ENCODE results near the gene TLE6.
"Not testable (repeated sequence)": the region's sequence is repeated elsewhere in the genome, so short reads cannot be mapped to it uniquely, and the experiment has no call there.

The TLE6 gene

DNA sequence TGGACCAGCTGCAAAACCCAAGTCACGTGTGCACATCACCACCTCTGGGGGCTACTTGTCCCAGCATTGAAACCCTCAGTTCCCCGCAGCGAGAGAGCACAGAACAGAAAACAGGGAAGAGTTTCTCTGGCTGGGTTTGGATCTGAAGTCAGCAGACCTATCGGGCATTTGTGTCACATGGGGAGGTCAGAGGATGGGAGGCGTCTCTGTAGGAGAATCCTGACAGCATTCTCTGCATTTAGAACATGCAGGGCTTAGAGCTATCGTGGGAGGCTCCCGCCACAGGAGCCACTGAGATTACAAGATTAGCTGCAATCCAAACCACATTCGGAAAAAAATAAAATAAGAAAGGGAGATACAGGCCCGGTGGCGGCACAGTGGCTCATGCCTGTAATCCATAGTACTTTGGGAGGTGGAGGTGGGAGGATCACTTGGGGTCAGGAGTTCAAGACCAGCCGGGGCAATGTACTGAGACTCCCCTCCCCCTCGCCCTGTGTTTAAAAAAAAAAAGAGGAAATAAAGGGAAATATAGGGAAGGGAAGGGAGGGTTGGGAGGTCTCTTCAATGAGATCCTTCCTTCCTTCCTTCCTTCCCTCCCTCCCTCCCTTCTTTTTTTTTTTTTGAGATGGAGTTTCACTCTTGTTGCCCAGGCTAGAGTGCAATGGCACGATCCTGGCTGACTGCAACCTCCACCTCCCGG is 2.9 kb upstream of the TLE6 start:
- no peak for DNase-seq

DNA sequence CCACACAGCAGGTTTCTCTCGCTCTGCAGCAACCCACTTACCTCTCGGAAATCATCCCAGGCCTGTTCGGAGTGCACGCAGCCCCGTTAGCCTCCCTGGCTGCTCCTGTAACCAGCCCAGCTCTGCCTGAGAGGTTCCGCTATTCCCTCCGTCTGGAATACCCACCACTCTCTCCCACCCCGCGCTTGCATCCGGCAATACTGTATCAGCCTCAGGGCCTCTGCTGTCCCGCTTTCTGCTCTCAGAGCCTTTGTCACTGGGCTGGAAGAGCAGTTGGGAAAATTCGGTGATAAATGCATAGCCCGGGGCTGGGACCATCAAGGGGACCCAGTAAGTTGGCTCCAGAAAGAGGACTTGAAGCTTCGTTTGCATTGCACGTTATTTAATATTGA is 759 bp upstream of the TLE6 start:
- no peak for DNase-seq

- DNase-seq = no peak
Observed at GRCh38 chr19:2977746-2978138, 378 bp downstream of the TLE6 start.

DNA sequence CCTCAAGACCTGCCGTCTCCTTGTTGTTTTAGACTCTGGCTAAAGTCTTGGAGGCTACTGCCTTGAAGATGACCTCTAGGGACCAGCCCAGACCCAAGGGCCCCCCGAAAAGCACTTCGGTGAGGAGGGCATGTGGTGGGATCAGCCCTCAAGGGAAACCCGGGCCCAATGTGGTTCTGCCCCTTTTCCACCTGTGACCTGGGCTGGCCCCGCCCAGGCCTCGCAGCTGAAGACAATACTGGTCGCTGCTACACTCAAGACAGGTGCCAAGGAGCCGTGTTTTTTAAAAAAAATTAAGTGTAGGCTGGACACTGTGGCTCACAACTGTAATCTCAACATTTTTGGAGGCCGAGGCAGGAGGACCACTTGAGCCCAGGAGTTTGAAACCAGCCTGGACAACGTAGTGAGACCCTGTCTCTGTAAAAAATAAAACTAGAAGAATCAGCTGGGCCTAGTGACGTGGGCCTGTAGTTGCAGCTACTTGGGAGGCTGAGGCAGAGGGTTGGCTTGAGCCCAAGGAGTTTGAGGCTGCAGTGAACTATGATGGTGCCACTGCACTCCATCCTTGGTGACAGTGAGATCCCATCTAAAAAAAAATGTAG is 903 bp downstream of the TLE6 start:
- DNase-seq = no peak

DNA sequence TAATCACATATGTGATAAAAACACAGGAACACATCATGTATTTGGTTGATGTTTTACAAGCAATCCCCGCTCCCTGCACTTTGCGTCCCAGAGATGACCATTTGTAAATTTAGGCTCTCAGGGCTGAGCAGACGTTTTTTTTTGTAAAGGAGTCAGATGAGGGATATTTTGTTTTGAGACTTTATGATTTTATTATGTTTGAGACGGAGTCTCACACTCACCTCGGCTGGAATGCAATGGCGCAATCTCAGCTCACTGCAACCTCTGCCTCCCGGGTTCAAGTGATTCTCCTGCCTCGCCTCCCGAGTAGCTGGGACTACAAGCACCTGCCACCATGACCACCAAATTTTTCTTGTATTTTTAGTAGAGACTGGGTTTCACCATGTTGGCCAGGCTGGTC is 1.4 kb downstream of the TLE6 start:
- DNase-seq = no peak

GRCh38 chr19:2981898-2982297 is 4.5 kb downstream of the TLE6 start:
- DNase-seq = no peak

GRCh38 chr19:2982561-2982960 is 5.2 kb downstream of the TLE6 start:
- DNase-seq = no peak

DNA sequence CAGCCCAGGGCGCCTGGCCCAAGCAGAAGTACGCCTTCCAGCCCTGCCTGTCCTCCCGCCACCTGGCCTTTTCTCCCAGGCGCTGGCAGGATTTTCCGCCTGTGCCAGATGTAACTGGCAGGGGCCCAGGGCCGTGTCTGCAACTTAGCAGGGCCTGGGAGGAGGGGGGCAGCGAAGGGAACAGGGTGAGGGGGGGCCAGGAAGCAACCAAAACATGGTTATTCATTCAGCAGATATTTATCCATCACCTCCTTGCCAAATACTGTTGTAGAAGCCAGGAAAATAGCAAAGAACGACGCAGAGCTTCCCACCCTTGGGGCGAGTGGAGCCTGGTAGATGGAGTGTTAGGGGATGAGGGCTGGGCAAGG is 5.6 kb downstream of the TLE6 start:
- DNase-seq = no peak

DNA sequence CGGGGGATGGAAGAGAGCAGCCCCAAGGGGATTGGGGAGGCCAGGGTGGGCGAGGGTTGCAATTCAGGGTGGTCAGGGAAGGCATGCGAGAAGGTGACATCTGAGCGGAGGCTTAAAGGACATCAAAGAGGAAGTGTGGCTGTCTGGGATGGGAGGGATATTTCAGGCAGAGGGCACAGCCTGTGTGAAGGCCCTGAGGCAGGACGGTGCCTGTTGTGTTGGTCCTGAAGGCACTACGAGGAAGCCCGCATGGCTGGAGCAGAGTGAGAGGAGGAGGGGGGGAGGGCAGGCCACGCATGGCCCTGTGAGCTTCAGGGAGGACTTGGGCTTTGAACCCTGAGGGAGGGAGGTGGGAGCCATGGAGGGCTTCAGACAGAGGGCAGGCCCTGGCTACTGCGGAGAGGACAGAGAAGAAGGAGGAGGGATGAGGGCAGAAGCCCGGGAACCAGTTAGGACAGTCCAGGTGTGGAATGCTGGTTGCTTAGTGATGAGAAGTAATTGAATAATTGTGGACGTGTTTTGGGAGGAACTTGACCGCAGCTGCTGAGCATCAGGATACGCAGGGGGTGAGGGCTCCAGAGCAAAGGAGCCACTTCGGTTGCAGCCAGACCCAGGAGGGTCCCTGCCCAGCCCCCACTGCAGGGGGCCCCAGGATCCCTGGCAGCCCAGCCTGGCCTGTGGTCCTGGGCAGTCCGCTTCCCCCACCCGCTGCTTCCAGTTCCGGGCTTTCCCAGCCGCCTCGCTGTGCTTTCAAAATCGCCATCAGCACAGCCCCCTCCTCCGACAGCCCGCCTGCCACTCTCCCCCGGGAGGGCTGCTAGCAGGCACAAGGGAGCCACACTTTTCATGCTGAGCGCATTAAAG is 6.2 kb downstream of the TLE6 start:
- DNase-seq = no peak

GRCh38 chr19:2984215-2984528 is 6.8 kb downstream of the TLE6 start:
- no peak for DNase-seq

- no peak for DNase-seq
Observed at GRCh38 chr19:2986951-2987524, 9.7 kb downstream of the TLE6 start.

DNA sequence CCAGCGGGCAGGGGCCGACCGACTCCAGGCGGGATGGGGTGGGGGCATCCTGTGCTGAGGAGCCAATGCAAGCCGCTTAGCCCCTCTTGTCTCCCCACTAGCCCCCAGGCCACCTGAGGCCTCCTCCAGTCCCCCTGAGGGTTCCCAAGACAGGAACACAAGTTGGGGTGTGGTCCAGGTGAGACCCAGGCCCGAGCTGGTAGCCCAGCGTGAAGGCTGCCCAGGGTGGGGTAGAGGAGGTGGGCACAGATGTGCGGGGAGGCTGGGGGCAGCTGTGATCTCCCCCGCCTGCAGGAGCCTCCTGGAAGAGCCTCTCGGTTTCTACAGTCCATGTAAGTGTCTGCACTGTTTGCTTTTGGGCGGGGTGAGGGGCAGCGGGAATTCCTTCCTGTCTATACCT is 10.4 kb downstream of the TLE6 start:
- no peak for DNase-seq

DNA sequence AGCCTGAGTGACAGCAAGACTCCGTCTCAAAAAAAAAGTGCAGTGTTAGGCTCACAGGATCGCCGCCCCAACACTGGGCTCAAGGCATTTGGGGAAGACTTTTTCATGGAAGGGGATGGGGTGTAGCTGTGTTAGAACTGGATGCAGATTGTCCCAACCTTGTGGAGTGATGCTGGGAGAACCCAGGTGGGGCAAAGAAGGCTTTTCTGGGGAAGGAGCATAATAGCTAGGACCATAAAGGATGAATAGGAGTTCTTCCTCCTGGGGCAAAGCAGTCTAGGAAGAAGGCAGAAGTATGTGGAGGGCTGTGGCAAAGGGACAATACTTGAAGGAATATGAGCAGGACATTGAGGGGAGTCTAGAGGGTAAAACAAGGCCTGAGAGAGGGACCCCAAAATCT is 11.2 kb downstream of the TLE6 start:
- no peak for DNase-seq

DNA sequence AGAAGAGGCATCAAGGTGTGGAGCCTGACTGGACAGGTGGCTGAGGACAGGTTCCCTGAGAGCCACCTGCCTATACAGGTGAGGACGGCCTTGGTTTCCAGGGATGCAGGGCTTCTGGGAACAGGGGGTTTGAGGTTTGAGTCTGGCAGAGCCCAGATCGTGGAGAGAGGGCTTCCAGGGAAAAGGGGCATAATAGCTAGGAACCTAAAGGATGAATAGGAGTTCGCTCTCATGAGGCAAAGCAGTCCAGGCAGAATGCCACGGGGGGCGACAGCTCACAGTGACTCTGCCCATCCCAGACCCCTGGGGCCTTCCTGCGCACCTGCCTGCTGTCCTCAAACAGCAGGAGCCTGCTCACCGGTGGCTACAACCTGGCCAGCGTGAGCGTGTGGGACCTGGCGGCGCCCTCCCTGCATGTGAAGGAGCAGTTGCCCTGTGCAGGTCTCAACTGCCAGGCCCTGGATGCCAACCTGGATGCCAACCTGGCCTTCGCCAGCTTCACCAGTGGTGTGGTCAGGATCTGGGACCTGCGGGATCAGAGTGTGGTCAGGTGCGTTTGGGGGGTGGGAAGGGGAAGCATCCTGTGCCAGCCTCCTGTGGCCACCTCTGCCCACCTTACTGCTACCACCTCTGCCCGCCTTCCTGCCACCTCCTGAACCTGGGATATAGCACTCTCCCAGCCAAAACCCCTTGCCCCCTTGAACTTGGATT is 12.0 kb downstream of the TLE6 start:
- DNase-seq = no peak

GRCh38 chr19:2992333-2992732 is 15.0 kb downstream of the TLE6 start:
- DNase-seq = not testable (repeated sequence)

DNA sequence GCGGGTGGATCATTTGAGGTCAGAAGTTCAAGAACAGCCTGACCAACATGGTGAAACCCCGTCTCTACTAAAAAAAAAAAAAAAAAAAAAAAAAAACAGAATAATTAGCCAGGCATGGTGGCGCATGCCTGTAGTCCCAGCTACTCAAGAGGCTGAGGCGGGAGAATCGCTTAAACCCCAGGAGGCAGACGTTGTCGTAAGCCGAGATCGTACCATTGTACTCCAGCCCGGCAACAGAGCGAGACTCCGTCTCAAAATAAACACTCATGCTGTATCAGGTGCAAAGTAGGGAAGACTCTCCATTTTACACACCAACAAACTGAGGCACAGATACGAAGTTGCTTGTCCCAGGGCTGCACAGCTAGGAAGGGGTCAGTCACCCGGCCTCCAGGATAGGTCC is 15.6 kb downstream of the TLE6 start:
- no peak for DNase-seq

DNA sequence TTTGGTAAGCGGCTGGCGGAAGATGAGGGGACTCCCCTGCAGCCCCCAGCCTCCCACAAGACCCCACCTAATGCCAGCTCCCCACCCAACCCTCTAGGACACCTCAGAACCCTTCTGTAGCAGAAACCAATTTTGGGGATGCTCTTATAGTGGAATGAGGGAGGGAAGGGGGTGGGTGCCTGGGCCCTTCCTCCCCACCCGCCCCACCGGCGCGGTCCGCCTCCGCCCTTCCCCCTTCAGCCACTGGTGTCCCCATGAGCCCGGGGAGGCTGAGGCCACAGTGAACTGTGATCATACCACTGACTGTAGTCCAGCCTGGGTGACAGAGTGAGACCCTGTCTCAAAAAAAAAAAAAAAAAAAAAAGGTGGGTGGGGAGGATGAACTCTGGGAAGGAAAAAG is 16.2 kb downstream of the TLE6 start:
- no peak for DNase-seq

GRCh38 chr19:2994588-2995131 is 17.3 kb downstream of the TLE6 start:
- no peak for DNase-seq

DNA sequence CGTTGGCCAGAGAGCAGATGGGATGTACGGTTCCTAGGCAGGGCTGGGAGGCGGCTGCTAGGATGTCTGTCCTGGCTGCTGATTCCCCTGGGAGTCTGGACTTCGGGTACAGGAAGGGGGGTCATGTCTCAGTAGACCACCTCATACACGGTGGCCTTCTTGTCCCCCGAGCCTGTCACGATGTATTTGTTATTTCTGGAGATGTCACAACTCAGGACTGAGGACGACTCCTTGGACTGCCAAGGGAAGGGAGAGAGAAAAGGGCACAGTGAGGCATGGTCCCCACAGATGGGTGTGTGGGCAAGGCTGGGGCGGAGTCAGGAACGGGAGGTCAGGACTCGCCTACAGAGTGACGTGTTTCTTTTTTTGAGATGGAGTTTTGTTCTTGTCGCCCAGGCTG is 20.4 kb downstream of the TLE6 start:
- DNase-seq = no peak

DNA sequence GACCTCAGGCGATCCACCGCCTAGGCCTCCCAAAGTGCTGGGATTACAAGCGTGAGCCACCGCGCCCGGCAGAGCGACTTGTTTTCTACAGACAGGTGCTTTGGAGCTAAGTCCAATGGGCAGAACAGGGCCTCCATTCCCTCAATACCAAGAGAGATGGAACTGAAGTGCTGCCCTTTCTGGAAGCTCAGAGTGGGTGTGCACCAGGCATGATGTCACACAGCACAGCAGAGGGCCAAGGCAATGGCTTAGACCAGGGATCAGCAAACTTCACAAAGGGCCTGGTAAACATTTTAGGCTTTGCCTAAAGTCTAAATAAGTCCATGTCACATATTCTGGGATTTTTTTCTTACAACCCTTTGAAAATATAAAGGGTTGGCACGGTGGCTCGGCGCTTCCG is 21.3 kb downstream of the TLE6 start:
- DNase-seq = no peak

DNA sequence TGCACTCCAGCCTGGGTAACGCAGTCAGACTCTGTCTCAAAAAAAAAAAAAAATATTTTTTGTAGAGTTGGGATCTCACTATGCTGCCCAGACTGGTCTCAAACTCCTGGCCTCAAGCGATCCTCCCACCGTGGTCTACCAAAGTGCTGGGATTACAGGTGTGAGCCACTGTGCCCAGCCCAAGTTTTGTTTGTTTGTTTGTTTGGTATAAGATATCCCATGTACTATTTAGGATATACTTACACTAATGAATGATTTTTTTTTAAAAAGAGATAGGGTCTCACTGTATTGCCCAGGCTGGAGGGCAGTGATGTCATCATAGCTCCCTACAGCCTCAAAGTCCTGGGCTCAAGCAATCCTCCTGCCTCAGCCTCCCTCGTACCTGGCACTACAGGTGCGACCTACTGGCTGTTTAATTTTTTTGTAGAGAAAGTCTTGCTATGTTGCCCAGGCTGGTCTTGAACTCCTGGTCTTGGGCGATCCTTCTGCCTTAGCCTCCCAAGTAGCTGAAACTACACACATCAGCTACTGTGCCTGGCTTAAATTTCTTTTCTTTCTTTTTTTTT is 24.0 kb downstream of the TLE6 start:
- DNase-seq = no peak

DNA sequence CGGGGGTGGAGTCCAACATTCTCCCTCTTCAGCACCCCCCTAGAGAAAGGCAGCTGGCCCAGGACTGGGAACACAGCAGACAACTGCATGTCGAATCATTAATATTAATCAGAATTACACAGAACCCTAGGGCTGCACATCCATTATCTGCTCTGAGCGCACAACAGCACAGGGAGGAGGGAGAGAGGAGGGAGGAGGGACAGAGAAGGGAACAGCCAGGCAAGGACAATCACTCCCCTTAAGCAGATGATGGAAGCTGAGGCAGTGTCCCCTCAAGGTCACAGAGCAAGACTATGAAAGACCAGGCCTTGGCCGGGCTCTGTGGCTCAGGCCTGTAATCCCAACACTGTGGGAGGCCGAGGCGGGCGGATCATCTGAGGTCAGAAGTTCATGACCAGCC is 25.7 kb downstream of the TLE6 start:
- DNase-seq = no peak

DNA sequence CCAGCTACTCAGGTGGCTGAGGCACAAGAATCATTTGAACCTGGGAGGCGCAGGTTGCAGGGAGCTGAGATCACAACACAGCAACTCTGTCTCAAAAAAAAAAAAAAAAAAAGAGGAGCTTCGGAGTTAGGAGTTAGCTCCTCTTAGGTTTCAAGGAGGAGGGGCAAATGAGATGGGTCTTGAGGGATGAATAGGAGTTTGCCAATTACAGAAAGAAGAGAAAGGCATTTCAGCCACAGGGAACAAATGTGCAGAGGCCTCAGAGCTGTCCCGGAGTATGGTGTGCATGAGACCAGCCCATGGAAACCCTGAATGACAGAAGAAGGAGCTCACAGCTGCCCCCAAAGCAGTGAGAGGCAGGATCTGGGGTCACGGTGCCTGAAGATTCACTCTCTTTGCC is 27.2 kb downstream of the TLE6 start:
- no peak for DNase-seq

Data from effector CD4-positive, alpha-beta T cell (primary cell).